GM12873 (cell line): Measurements from ENCODE around the gene GPR27.

Source experiments
- CTCF ChIP-seq: IDR thresholded peaks from 2 replicates; pipeline ENCODE4 v1.5.1; 2012; ENCODE audit warnings: low read depth, mild to moderate bottlenecking, moderate library complexity, low read length, control low read depth; ENCODE audit not compliant: insufficient read depth; ENCODE audit errors: missing control alignments

The GPR27 gene

GRCh38 chr3:71734881-71735280, 18.8 kb upstream of the GPR27 start:
- TF ChIP-seq CTCF, result no peak

GRCh38 chr3:71742621-71743020, 11.0 kb upstream of the GPR27 start:
- no peak for TF ChIP-seq CTCF

DNA sequence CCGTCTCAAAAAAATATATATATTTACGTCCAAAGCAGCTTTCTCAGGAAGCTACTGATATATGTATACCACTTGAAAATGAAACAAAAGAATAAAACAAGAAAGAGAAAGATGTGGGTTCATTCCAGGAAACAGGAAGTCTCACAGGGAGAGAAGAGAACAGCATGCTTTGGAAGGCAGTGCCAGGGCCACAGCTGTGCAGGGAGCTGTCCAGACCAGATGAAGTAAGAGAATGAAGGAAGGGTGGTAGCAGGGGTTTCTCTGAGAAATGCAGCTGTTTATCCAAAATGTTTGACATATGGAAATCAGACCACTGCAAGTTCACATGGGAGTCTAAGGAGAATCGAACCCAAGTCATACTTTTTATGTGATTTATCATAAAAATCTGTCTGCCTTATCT, 8.9 kb upstream of the GPR27 start:
- no peak for TF ChIP-seq CTCF

- no peak for TF ChIP-seq CTCF
These were observed 2.1 kb upstream of the GPR27 start for GRCh38 chr3:71751602-71752001.

GRCh38 chr3:71752831-71753700, 589 bp upstream of the GPR27 start:
- TF ChIP-seq CTCF, result no peak

DNA sequence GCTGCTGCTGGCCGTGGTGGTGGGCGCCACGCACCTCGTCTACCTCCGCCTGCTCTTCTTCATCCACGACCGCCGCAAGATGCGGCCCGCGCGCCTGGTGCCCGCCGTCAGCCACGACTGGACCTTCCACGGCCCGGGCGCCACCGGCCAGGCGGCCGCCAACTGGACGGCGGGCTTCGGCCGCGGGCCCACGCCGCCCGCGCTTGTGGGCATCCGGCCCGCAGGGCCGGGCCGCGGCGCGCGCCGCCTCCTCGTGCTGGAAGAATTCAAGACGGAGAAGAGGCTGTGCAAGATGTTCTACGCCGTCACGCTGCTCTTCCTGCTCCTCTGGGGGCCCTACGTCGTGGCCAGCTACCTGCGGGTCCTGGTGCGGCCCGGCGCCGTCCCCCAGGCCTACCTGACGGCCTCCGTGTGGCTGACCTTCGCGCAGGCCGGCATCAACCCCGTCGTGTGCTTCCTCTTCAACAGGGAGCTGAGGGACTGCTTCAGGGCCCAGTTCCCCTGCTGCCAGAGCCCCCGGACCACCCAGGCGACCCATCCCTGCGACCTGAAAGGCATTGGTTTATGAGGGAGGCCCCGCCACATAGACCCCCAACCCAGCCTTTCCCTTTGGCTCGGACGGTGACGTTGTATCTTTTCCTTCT, 1.1 kb downstream of the GPR27 start:
- TF ChIP-seq CTCF, result no peak

- TF ChIP-seq CTCF, result no peak
These were observed 4.4 kb downstream of the GPR27 start for GRCh38 chr3:71758091-71758490.
